GM18511 (cell line): ENCODE data around the gene PRKG1.
"Not testable (repeated sequence)": the region's sequence is repeated elsewhere in the genome, so short reads cannot be mapped to it uniquely, and the experiment has no call there.

Experiments used
- ATAC-seq: cut with Tn5 transposase; IDR thresholded peaks from one replicate; pipeline ENCODE4 v1.9.1; 2021; ENCODE audit warnings: mild to moderate bottlenecking, moderate library complexity; ENCODE audit not compliant: unreplicated experiment

PRKG1 gene

GRCh38 chr10:52019656-52020055 lies 945.4 kb downstream of the PRKG1 start:
- no peak for ATAC-seq

GRCh38 chr10:52020173-52020572 lies 945.9 kb downstream of the PRKG1 start:
- ATAC-seq: no peak

- ATAC-seq: no peak
Measured at GRCh38 chr10:52020702-52021101, 946.4 kb downstream of the PRKG1 start.

GRCh38 chr10:52027055-52027705 lies 952.9 kb downstream of the PRKG1 start:
- ATAC-seq: no peak

GRCh38 chr10:52028523-52028858 lies 954.2 kb downstream of the PRKG1 start:
- no peak for ATAC-seq

- no peak for ATAC-seq
Measured at GRCh38 chr10:52029628-52030027, 955.3 kb downstream of the PRKG1 start.

- ATAC-seq: no peak
Measured at GRCh38 chr10:52030051-52030790, 955.9 kb downstream of the PRKG1 start.

- no peak for ATAC-seq
Measured at GRCh38 chr10:52030975-52031374, 956.7 kb downstream of the PRKG1 start.

- ATAC-seq: no peak
Measured at GRCh38 chr10:52031771-52032170, 957.5 kb downstream of the PRKG1 start.

- ATAC-seq: no peak
Measured at GRCh38 chr10:52032681-52033629, 958.7 kb downstream of the PRKG1 start.

- not testable (repeated sequence) for ATAC-seq
Measured at GRCh38 chr10:52039002-52039793, 964.9 kb downstream of the PRKG1 start.

- no peak for ATAC-seq
Measured at GRCh38 chr10:52040486-52040885, 966.2 kb downstream of the PRKG1 start.

- ATAC-seq: no peak
Measured at GRCh38 chr10:52043811-52044210, 969.5 kb downstream of the PRKG1 start.

GRCh38 chr10:52048051-52048450 lies 973.8 kb downstream of the PRKG1 start:
- no peak for ATAC-seq

GRCh38 chr10:52050429-52051047 lies 976.3 kb downstream of the PRKG1 start:
- no peak for ATAC-seq

GRCh38 chr10:52053497-52053896 lies 979.2 kb downstream of the PRKG1 start:
- no peak for ATAC-seq

- no peak for ATAC-seq
Measured at GRCh38 chr10:52056291-52056690, 982.0 kb downstream of the PRKG1 start.

- no peak for ATAC-seq
Measured at GRCh38 chr10:52059089-52059488, 984.8 kb downstream of the PRKG1 start.

GRCh38 chr10:52063159-52063558 lies 988.9 kb downstream of the PRKG1 start:
- ATAC-seq: no peak

- ATAC-seq: no peak
Measured at GRCh38 chr10:52064084-52064845, 990.0 kb downstream of the PRKG1 start.
